KOPT-K1 (cell line): ENCODE data around the gene SVBP.
"Not testable (repeated sequence)": the region's sequence is repeated elsewhere in the genome, so short reads cannot be mapped to it uniquely, and the experiment has no call there.

Experiments
- H3K27ac ChIP-seq: fragments of 200-600 bp; sonication (generic); 2 replicates; pipeline ENCODE4 v1.5.1; 2016; ENCODE audit warnings: antibody characterized with exemption, mild to moderate bottlenecking, low read depth, low read length; ENCODE audit not compliant: poor library complexity, severe bottlenecking
- H3K36me3 ChIP-seq: fragments of 200-600 bp; sonication (generic); 2 replicates; pipeline ENCODE4 v1.5.1; 2017; ENCODE audit warnings: antibody characterized with exemption, mild to moderate bottlenecking, low read length, moderate library complexity; ENCODE audit not compliant: insufficient read depth
- H3K9me3 ChIP-seq: fragments of 200-600 bp; sonication (generic); 2 replicates; pipeline ENCODE4 v1.5.1; 2017; ENCODE audit warnings: antibody characterized with exemption, low read length, mild to moderate bottlenecking; ENCODE audit not compliant: insufficient read depth, poor library complexity, severe bottlenecking

The SVBP gene

DNA sequence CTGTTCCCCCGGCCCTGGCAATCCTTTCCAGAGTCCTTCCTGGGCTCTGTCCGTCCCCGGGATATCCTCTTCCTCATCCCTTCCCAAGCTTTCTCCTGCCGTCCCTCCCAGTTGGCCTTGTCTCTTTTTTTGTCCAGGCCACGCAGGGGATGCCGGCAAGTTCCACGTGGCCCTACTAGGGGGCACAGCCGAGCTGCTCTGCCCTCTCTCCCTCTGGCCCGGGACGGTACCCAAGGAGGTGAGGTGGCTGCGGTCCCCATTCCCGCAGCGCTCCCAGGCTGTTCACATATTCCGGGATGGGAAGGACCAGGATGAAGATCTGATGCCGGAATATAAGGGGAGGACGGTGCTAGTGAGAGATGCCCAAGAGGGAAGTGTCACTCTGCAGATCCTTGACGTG, 13.4 kb upstream of the SVBP start:
- Histone ChIP-seq H3K9me3 (no peaks in the 10 kb centered on the region), H3K36me3 (no peaks in the 10 kb centered on the region), H3K27ac (no peak overlapping the region)

DNA sequence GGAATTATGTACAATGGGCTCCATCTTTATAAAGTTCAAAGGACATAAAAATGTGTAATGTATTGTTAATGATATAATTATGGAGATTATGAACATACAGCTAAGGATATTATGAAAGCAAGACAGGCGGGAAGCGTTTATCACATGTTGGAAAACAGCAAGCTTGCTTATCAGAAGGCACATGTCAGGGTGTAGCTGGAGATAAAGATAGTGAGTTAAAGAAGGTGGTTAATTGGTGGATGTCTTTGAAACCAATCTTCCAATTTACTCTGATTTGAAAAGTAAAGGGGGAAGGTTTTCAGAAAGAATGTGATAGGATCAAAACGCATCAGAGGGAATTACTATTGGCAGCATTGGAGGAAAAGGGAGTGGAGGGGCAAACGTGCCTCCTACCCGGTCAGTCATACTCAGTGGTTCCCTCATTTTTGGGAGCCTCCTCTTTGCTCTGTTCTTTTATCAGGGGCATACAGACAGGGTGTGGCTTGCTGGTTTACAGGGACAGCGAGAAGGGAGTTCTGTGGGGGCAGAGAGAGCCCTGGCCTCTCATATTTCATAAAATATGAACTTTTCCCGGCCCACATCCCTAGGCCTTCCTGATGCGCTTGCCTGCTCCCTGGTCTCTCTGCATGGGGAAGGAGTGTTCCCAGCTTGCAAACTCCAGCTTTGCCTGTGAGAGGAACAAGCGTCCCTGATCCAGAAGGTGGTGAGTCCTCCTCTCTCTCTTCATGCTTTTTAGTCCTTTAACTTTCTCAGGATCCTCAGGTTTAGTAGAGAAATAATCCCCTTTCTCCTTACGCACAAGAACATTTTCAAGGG, 8.0 kb upstream of the SVBP start:
- H3K36me3 ChIP-seq, result no peaks in the 10 kb centered on the region

DNA sequence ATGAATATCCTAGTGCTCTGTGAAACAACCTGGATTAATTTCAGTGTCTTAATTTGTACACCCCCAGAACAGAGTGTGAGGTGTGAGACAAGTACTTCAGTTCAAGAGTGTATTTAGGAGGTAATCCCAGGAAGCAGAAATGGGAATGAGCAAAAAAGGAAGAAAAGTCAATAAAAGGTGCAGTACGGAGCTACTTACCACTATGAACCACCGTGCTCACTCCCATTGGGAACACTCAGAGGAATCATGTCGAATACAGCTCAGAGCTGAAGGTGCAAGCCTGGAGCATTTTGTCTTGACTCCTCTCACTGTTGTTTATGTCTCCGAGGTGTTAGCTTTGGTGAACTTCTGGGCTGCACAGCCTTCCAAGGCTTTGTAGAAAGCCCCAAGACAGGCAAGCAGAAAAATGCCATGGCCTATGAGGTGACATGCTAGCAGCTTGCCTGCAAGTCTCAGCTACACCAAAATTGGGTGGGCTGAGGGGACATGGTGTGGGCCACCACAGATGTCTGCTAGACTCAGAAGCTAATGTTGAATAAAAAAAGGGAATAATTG, 7.4 kb upstream of the SVBP start:
- Histone ChIP-seq H3K36me3 (no peaks in the 10 kb centered on the region), H3K27ac (no peak overlapping the region), H3K9me3 (no peaks in the 10 kb centered on the region)

More for the DNA sequence above, 8.0 kb upstream of the SVBP start:
- Histone ChIP-seq H3K27ac (no peak overlapping the region), H3K9me3 (no peaks in the 10 kb centered on the region)

DNA sequence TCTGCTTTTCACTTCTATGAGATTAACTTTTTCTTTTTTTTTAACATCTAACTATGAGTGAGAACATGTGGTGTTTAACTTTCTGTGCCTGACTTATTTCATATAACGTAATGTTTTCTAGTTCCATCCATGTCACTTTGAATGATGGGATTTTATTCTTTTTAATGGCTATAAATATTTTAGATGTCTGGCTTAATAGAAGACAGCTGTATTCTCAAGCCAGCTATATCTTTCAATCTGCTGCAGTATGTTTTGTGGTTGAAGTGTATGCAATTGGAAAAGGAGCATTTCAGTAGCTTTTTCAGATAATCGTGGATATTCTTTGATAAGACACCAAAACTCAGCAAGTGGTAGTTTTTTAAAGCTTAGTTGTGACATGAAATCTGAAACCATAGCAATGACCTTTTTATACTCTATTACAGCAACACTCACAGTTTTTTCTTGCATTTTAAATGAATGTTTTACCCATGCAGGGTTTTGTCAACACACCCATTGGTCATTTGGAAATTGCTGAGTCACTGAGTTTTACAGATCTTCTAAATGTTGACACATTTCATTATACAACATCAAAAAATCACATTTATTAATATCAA, 5.7 kb upstream of the SVBP start:
- no peaks in the 10 kb centered on the region for H3K9me3 ChIP-seq
- H3K27ac ChIP-seq, result no peak overlapping the region
- H3K36me3 ChIP-seq, result no peaks in the 10 kb centered on the region

DNA sequence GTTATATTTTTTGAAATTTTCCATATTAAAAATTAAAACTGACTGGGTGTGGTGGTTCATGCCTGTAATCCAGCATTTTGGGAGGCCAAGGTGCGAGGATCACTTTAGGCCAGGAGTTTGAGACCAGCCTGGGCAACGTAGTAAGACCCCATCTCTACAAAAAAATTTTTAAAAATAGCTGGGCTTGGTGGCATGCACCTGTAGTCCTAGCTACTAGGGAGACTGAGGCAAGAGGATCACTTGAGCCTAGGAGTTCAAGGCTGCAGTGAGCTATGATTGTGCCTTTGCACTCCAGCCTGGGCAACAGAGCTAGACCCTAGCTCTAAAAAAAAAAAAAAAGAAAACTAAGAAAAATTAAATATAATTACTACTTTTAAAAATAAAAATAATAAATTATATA, 4.5 kb upstream of the SVBP start:
- Histone ChIP-seq H3K9me3 (no peaks in the 10 kb centered on the region), H3K36me3 (no peaks in the 10 kb centered on the region), H3K27ac (no peak overlapping the region)

DNA sequence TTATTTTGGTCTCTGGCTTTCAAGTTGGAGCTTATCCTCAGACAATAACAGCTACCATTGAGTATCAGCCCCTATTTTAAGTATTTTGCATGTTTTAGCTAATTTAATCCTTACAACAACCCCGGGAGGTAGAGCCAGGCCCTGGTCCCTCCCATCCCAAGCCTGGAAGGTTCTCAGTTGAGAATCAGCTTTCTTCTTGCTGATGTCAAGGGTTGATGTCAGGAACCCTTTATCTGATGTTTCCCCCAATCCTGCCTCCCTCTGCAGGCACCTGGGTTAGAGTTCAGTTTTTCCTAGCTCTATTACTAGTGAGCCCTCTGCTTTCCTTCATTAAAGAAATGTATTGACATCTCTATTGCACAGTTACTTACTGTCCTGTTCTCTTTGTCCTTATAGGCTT, 3.6 kb upstream of the SVBP start:
- H3K36me3 ChIP-seq, result no peaks in the 10 kb centered on the region
- H3K9me3 ChIP-seq, result no peaks in the 10 kb centered on the region
- H3K27ac ChIP-seq, result no peak overlapping the region

DNA sequence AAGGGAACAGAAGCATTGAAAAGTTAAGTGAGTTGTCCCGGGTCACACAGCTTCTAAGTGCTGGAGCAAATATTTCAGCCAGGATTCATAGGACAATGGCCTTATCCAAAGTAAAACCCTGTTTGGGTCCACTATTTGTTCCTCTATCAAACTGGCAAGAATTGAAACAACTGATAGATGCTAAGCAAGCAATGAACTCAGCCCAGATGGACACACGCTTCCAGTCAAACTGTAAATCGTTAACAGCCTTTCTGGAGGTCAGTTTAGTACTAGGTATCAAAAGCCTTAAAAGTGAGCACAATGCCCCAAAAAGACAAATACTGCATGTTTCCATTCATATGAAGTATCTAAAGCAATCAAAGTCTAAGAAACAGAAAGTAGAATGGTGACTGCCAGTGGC, 779 bp upstream of the SVBP start:
- Histone ChIP-seq H3K36me3 (no peaks in the 10 kb centered on the region), H3K9me3 (no peaks in the 10 kb centered on the region), H3K27ac (no peak overlapping the region)

DNA sequence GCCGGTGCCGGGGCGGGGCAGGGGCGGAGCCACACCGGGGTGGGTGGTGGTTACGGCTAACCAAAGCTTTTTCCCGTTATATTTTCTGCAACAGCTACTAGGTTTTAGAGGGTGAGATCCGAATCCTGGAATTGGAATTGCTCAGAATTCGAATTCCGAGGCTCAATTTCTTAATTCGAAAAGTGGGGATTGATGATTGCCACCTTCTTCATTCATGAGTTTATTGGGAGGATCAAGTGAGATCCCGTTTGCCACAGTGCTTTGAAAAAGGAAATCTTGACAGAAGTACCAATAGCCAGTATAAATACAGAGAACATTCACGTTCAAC, 207 bp upstream of the SVBP start:
- Histone ChIP-seq H3K9me3 (no peaks in the 10 kb centered on the region), H3K36me3 (no peaks in the 10 kb centered on the region), H3K27ac (peak overlapping the region; percentile 97)

DNA sequence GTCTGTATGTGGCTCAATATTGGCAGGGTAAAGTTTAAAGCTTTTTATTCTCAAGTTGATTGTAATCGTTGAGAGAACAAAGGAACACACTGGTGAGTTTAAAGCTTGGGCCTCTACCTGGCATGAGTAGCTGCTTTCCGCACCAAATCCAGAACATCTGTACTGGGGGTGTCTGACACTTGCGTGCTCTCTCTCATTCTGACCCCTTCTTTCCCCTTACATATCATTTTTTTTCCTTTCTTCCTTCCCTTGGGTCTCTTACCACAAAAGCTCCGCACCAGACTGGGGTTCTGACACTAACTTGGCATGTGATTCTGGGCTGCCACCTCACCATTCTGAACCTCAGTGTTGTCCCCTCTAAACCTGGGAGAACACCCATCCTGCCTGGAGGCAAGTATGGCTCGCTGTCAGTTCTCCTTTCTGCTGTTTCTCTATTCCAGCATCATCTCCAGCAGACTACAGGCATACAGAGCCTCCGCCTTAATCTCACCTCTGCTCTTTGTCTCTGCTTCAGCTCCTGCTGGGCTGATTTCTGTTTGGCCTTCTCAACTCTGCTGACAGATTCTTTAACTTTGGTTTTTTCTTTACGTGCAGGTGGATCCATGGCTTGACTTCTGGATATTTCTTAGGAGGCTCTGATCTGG, 1.1 kb downstream of the SVBP start:
- no peaks in the 10 kb centered on the region for H3K36me3 ChIP-seq
- peak overlapping the region; percentile 97 for H3K27ac ChIP-seq
- H3K9me3 ChIP-seq, result no peaks in the 10 kb centered on the region

DNA sequence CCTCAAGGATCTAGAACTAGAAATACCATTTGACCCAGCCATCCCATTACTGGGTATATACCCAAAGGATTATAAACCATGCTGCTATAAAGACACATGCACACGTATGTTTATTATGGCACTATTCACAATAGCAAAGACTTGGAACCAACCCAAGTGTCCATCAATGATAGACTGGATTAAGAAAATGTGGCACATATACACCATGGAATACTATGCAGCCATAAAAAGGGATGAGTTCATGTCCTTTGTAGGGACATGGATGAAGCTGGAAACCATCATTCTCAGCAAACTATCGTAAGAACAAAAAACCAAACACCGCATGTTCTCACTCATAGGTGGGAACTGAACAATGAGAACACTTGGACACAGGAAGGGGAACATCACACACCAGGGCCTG, 2.4 kb downstream of the SVBP start:
- H3K36me3 ChIP-seq, H3K9me3 ChIP-seq, H3K27ac ChIP-seq: not testable (repeated sequence)

DNA sequence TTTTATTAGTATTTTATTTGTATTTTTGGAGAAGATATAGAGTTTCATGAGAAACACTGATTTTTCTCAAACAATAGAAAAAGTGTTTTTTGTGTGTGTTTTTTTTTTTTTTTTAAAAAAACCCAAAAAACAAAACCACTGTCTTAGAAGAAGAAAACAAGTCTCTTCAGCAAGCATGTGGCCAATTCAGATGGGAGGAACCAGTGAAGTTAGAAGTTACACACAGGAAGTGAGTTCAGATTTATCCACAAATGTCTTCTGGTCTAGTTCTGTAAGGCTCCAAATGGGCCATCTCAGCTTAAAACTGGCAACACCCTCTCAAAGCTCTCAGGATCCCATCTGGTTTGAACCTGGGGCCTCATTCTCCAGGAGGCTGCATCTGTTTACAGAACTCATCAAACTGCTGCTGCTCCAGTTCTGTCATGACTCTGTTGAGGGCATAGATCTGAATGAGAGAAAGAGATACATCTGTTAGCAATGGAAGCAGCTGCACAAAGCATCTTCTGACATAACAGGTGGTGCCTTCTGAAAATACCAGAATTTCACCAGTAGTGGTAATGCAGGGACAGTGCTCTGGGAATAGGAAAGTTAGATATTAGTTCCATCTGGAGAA, 10.0 kb downstream of the SVBP start:
- H3K27ac ChIP-seq, result no peak overlapping the region
- no peaks in the 10 kb centered on the region for H3K9me3 ChIP-seq
- H3K36me3 ChIP-seq, result peaks cover 7% of the 10 kb centered on the region; the same call in 1 of the 2 replicates

DNA sequence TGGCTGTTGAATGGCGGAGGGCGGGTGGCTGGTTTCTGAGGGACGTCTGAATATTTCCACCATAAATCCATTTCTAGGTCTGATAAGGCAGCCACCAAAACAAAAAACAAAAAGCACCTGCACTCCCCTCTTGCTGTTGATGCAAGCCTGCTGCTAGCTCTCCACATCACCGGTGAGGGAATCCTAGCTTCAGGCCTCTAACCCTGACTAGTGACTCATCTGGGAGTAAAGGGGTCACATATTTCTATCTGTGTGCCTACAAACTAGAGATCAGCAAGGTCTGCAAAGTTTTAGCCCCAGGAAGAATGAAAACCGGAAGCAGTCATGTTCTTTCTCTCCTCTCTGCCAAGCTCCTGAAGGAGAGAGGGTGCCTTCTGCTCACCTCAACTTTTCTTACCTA, 10.6 kb downstream of the SVBP start:
- Histone ChIP-seq H3K36me3 (peaks cover 7% of the 10 kb centered on the region; the same call in 1 of the 2 replicates), H3K9me3 (no peaks in the 10 kb centered on the region), H3K27ac (no peak overlapping the region)

DNA sequence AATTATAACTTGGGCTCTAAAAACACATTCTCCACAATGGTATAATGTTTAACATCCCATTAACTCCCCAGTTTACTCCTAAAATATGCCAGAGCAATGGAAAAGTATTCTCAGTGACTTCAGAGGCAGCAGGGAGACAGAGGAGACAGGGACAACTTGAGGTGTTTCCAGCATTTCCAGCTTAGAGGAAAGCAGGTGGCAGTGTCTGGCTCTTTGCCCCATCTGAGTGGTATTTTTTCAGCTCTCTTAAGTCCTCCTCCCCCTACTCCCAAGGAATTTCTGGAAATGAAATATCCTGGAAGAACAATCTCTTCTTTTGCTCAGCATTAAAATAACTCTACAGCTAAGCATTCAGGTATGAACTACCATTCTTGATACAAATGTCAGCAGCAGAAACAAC, 11.0 kb downstream of the SVBP start:
- Histone ChIP-seq H3K36me3 (peaks cover 7% of the 10 kb centered on the region; the same call in 1 of the 2 replicates), H3K27ac (no peak overlapping the region), H3K9me3 (no peaks in the 10 kb centered on the region)

DNA sequence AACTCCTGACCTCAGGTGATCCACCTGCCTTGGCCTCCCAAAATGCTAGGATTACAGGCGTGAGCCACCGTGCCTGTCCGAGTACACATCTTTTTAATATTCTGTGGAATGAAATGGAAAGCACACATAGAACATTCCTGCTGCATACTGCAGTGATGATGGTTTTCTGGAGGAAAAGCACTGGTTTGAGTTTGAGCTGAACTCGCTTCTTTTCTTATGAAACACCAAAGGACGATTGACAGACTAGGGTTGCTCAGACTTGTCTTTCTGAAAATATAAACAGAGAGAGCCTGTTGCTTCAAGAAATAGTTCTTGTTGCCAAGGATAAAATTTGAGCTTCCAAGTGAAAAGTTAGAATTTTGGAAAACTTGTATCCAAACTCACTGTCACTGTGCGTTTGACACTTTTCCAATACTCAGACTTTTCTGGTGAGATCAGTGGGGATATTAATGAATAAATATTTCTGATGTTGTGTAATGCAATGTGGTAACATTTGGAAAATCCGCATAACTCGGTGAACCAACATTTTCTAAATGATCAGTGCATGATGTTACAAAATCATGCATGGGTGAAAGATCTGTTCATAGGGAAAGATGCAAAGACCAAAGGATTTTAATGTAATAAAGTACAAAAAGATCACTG, 15.2 kb downstream of the SVBP start:
- H3K9me3 ChIP-seq, result no peaks in the 10 kb centered on the region
- H3K36me3 ChIP-seq, result peaks cover 7% of the 10 kb centered on the region; the same call in 1 of the 2 replicates
- no peak overlapping the region for H3K27ac ChIP-seq

DNA sequence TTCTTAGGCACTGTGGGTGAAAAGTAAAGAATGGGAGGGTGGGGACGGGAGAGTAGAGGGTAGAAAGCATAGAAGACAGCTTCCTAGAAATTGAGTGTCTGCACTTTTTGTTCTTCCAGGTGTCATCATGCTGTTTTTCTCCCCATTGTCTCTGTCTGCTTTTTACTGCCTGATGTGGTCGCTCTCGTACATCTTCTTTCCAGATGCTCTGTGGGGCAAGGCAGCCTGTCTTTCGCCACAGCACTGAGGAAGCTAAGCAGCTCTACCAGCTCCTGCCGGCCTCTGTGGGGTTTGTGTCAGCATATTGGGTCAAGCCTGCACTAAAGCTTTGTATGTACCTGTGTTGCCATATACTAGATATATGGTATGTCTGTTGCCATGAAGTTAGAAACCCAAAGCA, 19.2 kb downstream of the SVBP start:
- no peaks in the 10 kb centered on the region for H3K9me3 ChIP-seq
- H3K36me3 ChIP-seq, result no peaks in the 10 kb centered on the region
- no peak overlapping the region for H3K27ac ChIP-seq
